A673 (cell line): ENCODE data around the gene ANKMY1. TPM values are rescaled to one million over a fixed set of nuclear protein-coding genes. Genes with fewer than 3 reads are reported as not detected.

Experiments used
- BruUV-seq: library from RNA; stranded (reverse); fragments of 400-500 nt; replicated peaks from 2 replicates; lab custom pipeline; 2021; lab: Mats Ljungman, UMichigan
- CTCF ChIA-PET: fragments of 300-600 bp; sonication (Branson Sonifier 250); formaldehyde crosslinking; loops from one replicate; lab custom pipeline; 2022; ENCODE audit warnings: antibody characterized with exemption; lab: Charles Lee
- POLR2A ChIA-PET: fragments of 300-600 bp; sonication (Branson Sonifier 250); formaldehyde crosslinking; loops from one replicate; lab custom pipeline; 2022; ENCODE audit warnings: antibody characterized with exemption; ENCODE audit not compliant: low non-redundant PET; lab: Charles Lee
- DNase-seq: peaks from one replicate; pipeline ENCODE4 v3.0.0-alpha.2; 2015; ENCODE audit warnings: low spot score
- H3K27ac ChIP-seq: fragments of 200-600 bp; sonication (generic); 2 replicates; pipeline ENCODE4 v1.5.1; 2016; ENCODE audit warnings: mixed run types, low read depth, mild to moderate bottlenecking, mixed read lengths, antibody characterized with exemption, low read length; ENCODE audit not compliant: poor library complexity, severe bottlenecking
- H3K27me3 ChIP-seq: fragments of 200-600 bp; sonication (generic); replicated peaks from 2 replicates; pipeline ENCODE4 v1.6.1; 2017; ENCODE audit warnings: mixed run types, low read depth, mild to moderate bottlenecking, mixed read lengths, antibody characterized with exemption, low read length; ENCODE audit not compliant: insufficient read depth, poor library complexity
- H3K36me3 ChIP-seq: fragments of 200-600 bp; sonication (generic); 2 replicates; pipeline ENCODE4 v1.6.1; 2016; ENCODE audit warnings: mixed run types, mild to moderate bottlenecking, mixed read lengths, antibody characterized with exemption, low read length; ENCODE audit not compliant: insufficient read depth, poor library complexity, severe bottlenecking
- H3K4me1 ChIP-seq: fragments of 200-600 bp; sonication (generic); 2 replicates; pipeline ENCODE4 v1.6.1; 2017; ENCODE audit warnings: mixed run types, mild to moderate bottlenecking, mixed read lengths, antibody characterized with exemption, low read length; ENCODE audit not compliant: insufficient read depth, poor library complexity, severe bottlenecking
- H3K4me3 ChIP-seq: fragments of 200-600 bp; sonication (generic); 2 replicates; pipeline ENCODE4 v1.5.1; 2016; ENCODE audit warnings: low read depth, mixed run types, mild to moderate bottlenecking, mixed read lengths, low read length; ENCODE audit not compliant: poor library complexity, severe bottlenecking
- H3K9me3 ChIP-seq: fragments of 200-600 bp; sonication (generic); 2 replicates; pipeline ENCODE4 v1.6.1; 2016; ENCODE audit warnings: mixed run types, low read depth, mild to moderate bottlenecking, mixed read lengths, antibody characterized with exemption, low read length; ENCODE audit not compliant: poor library complexity, severe bottlenecking
- CTCF ChIP-seq: fragments of 300-800, 200-600 bp; sonication (generic); conservative IDR thresholded peaks from 2 replicates; pipeline ENCODE4 v1.5.1; 2017; ENCODE audit warnings: low read depth, mild to moderate bottlenecking, antibody characterized with exemption, low read length, moderate library complexity, mixed read lengths
- EZH2 ChIP-seq: fragments of 200-600 bp; sonication (generic); IDR thresholded peaks from 2 replicates; pipeline ENCODE4 v1.6.1; 2017; ENCODE audit warnings: borderline replicate concordance, low read depth, mild to moderate bottlenecking, mixed read lengths, antibody characterized with exemption, low read length; ENCODE audit not compliant: poor library complexity, severe bottlenecking
- intact Hi-C: fragments of 100-400 bp; cut with micrococcal nuclease; formaldehyde crosslinking; loops from one replicate; pipeline ENCODE4 v1.10.0; 2022; ENCODE audit not compliant: unreplicated experiment
- total RNA-seq: library from RNA; stranded (reverse); gene quantifications from 2 replicates; pipeline ENCODE4 v1.2.3, GENCODE V29; 2021

Gene ANKMY1
- total RNA-seq, 1 experiment from 2014 or later = 21.8 TPM

- DNase-seq = no peak
- H3K27ac ChIP-seq = no peak overlapping the region
- H3K9me3 ChIP-seq = no peaks in the 10 kb centered on the region
- no peaks in the 10 kb centered on the region for H3K27me3 ChIP-seq
- no TSS peak for BruUV-seq
- ChIA-PET CTCF (no interaction called here), POLR2A (no interaction called here)
- peaks cover 7% of the 10 kb centered on the region for H3K36me3 ChIP-seq
- no peaks in the 10 kb centered on the region for H3K4me1 ChIP-seq
- no peak overlapping the region for H3K4me3 ChIP-seq
- intact Hi-C loops = no loop called here
- TF ChIP-seq EZH2 = no peak
- no peak for TF ChIP-seq CTCF
These were observed 44.7 kb upstream of the ANKMY1 start for GRCh38 chr2:240602266-240603050.

- ChIA-PET POLR2A (no interaction called here), CTCF (no interaction called here)
- Histone ChIP-seq H3K4me1 (no peaks in the 10 kb centered on the region), H3K4me3 (no peak overlapping the region), H3K27ac (no peak overlapping the region), H3K9me3 (no peaks in the 10 kb centered on the region), H3K27me3 (no peaks in the 10 kb centered on the region), H3K36me3 (peaks cover 7% of the 10 kb centered on the region)
- no peak for DNase-seq
- BruUV-seq = no TSS peak
- TF ChIP-seq EZH2 (no peak), CTCF (no peak)
- intact Hi-C loops = no loop called here
These were observed 44.0 kb upstream of the ANKMY1 start for GRCh38 chr2:240601831-240602160.

GRCh38 chr2:240601061-240601830 is 43.5 kb upstream of the ANKMY1 start:
- H3K4me3 ChIP-seq = no peak overlapping the region
- ChIA-PET CTCF (no interaction called here), POLR2A (no interaction called here)
- H3K27me3 ChIP-seq = no peaks in the 10 kb centered on the region
- no peaks in the 10 kb centered on the region for H3K4me1 ChIP-seq
- H3K27ac ChIP-seq = no peak overlapping the region
- no peaks in the 10 kb centered on the region for H3K9me3 ChIP-seq
- no peak for DNase-seq
- peaks cover 7% of the 10 kb centered on the region for H3K36me3 ChIP-seq
- BruUV-seq = no TSS peak
- TF ChIP-seq EZH2 (no peak), CTCF (no peak)
- intact Hi-C loops = no loop called here
